Inflammatory macrophage (primary cell): ENCODE data around the gene CD59.
"Not testable (repeated sequence)": the region's sequence is repeated elsewhere in the genome, so short reads cannot be mapped to it uniquely, and the experiment has no call there.

Experiments used
- DNase-seq, 2 donors: peaks; one replicate each; pipeline ENCODE4 v3.0.0-alpha.2; 2020 to 2022

Gene CD59

GRCh38 chr11:33742249-33742851, 6.1 kb upstream of the CD59 start:
- DNase-seq, result peak in 1 of 2 donors; percentile 53

- no peak for DNase-seq
Observed at GRCh38 chr11:33741806-33742205, 5.6 kb upstream of the CD59 start.

- DNase-seq, result no peak
Observed at GRCh38 chr11:33737362-33737821, 1.2 kb upstream of the CD59 start.

- peak; percentile 33 to 38 for DNase-seq
Observed at GRCh38 chr11:33735271-33736147, 714 bp downstream of the CD59 start.

DNA sequence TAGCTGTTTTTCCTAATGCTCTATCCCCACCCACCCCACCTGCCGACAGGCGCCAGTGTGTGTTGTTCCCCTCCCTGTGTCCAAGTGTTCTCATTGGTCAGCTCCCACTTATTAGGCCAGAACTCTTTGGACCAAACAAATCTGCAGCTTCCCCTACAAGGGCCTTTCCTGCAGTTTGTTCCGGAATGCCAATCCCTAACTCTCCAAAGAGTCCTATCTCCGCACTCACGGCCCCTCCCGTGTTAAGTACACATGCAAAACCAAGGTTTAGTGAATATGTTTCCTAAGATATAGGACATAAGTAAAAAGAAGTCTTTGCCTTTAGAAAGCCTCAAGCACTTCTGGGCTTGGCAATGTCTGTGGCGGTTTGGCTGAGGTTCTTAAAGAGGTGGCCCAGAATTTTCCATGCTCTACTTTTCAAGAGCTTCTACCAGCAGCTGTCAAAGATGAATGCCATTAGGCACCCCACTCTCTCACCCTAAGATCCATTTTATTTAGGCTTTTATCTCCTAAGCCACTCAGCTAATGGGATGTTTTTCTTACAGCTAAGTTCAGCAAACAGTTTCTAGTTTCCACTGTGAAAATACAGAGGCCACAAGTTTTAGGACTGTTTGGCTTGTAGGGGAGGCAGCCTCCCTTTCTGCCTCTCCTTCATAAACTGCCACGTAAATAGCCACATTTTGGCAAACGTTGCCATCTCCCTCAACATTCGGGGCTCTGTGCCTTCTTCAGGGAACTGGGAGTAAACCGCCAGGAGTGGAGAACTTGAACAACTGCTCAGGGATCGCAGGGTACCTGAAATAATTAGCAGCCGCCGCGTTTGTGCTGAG, 1.6 kb downstream of the CD59 start:
- DNase-seq, result no peak

GRCh38 chr11:33733980-33734379, 2.2 kb downstream of the CD59 start:
- no peak for DNase-seq

DNA sequence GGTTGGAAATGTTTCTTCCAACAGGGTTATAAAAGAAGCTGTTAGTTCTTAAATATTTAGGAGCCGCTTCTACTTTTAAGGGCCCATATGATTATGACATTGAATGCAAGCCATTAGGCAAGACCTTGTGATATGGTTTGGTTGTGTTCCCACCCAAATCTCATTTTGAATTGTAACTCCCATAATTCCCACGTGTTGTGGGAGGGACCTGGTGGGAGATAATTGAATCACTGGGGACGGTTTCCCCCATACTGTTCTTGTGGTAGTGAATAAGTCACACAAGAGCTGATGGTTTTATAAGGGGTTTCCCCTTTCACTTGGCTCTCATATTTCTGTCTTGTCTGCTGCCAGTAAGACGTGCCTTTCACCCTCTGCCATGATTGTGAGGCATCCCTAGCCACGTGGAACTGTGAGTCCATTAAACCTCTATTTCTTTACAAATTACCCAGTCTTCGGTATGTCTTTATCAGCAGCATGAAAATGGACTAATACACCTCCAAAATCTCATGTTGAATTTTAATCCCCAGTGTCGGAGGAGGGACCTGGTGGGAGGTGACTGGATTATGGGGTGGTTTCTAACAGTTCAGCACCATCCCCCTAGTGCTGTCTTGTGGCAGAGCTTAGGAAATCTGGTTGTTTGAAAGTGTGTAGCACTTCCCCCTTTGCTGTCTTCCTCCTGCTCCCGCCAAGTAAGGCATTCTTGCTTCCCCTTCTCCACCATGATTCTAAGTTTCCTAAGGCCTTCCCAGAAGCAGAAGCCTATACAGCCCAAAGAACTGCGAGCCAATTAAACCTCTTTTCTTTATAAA, 4.3 kb downstream of the CD59 start:
- DNase-seq, result peak; percentile 87 to 89

DNA sequence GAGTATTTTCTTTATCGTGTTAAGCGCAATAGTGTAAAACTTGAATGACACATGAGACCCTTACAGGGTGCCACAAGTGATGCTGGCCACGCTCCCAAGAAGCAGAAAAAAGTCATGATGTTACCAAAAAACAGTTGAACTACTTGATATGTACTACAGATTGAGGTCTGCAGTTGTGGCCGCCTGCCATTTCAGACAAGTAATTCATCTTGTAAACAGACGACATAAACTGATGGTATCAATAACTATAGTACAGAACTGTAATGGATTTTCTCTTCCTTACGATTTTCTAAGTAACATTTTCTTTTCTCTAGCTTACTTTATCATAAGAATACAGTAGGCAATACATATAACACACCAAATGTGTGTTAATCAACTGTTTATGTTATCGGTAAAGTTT, 5.5 kb downstream of the CD59 start:
- no peak for DNase-seq

- DNase-seq, result not testable (repeated sequence)
Observed at GRCh38 chr11:33729072-33729664, 7.1 kb downstream of the CD59 start.

- DNase-seq, result peak in 1 of 2 donors; percentile 29
Observed at GRCh38 chr11:33727539-33727938, 8.7 kb downstream of the CD59 start.

GRCh38 chr11:33725496-33725895, 10.7 kb downstream of the CD59 start:
- DNase-seq, result no peak

GRCh38 chr11:33724644-33725035, 11.6 kb downstream of the CD59 start:
- DNase-seq, result peak; percentile 66 to 75

DNA sequence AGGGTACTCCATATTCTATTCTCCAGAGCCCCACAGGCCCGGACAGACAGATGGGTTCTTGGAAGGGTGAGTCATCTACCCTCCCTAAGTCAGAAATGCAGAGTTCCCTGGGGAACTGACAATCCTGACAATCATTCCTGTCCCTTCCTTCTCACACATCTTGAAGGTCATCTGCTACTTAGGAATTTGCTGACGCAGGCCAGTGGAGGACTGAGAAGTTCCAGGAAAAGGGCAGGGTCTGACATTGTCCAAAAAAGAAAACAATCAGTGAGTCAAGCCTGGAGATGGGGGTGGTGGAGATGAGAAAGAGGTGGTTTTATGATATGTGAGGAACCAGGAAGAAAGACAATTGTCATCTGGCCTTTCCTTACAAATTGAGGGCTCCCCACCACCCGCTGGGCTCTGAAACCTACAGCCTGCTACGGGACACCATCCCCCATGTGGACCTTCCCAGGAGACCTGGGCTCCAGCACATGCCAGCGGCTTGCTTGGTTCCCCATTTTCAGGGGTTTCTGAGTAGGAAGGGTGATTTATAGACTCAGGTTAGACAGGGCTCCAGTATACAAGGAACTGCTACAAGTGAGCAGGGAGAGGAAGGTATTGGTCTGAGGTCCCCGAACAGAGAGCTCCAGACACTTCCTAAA, 12.9 kb downstream of the CD59 start:
- DNase-seq, result peak; percentile 42 to 52

DNA sequence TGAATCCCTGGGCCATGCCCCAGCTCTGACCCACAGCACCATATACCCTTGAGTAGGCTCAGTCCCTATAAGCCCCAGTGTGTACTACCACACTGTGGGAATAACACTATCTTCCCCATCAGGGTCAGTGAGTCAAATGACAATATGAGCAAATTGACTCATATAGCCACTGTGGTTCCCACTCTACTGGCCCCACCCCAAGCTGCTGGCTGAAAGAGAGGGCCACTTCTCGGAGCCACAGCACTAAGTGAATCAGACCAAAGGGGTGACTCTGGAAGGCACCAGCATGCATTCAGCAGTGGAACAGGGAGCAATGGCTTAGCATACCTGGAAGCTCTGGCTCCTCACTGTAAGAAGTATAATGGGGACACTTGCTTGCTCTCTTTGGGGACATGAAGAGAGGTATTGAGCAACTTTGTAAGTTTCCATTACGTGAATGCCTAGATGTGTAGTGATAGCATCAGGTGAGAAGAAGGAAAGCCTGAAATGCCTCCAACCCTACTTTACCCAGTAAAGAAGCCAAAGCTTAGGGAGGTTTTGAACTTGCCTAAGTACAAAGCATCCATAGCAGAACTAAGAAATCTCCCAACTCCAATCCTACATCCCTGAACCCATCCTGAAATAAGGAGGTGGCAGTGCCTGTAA, 13.5 kb downstream of the CD59 start:
- DNase-seq, result peak; percentile 80 to 86

DNA sequence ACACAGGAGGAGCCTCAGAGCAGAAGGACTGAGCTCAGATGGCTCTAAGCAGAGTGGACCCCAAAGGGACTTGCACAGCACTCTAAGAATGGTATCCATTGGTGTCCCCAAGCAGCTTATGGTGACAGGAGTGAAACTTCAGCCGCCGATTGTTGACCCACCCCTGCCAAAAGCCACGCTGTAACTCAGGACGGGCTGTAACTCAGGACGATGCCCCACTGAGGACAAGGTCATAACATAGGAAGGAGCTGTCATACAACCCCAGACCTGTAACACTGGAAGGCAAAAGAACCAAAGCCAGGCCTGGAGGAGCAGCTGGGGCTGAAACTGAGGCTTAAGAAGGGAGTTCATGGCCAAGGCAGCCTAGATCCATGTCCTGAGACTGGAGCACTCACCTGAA, 14.2 kb downstream of the CD59 start:
- no peak for DNase-seq

DNA sequence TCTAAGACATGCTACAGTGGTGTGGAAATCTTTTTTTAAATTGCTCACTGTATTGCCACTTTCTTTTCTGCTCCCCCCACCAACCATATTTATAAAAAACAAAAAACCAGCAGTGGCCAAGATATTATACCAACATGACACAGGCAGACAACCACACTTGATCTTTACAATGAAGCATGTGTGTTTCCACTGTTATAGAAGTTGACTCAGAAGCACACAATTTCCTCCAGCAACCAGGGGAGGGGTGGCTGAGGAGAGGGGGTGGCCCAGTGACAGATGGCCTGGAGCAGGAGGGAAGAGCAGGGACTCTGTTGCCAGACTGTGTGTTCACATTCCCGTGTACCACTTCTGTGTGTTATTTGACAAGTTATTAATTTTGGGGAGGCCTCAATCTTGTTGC, 14.8 kb downstream of the CD59 start:
- DNase-seq, result peak; percentile 40 to 69

DNA sequence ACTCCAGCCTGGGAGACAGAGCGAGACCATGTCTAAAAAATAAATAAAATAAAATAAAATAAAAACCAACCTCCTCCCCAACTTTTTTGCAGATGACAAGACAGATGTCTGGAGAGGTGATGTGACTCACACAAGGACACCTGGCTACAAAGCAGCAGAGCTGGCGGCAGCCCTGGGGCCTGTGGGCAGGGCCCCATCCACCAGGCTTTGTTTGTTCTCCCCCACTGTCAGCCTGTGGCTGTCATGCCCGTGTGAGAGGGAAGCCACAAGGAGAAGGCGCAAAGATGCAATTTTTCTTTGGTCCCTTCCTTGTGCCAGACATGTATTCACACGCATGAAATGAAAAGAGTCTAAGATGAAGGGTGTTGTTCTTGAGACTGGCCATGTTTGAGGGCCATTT, 16.6 kb downstream of the CD59 start:
- DNase-seq, result no peak

GRCh38 chr11:33718440-33718839, 17.8 kb downstream of the CD59 start:
- DNase-seq, result no peak

GRCh38 chr11:33716243-33716642, 20.0 kb downstream of the CD59 start:
- peak; percentile 33 to 45 for DNase-seq

DNA sequence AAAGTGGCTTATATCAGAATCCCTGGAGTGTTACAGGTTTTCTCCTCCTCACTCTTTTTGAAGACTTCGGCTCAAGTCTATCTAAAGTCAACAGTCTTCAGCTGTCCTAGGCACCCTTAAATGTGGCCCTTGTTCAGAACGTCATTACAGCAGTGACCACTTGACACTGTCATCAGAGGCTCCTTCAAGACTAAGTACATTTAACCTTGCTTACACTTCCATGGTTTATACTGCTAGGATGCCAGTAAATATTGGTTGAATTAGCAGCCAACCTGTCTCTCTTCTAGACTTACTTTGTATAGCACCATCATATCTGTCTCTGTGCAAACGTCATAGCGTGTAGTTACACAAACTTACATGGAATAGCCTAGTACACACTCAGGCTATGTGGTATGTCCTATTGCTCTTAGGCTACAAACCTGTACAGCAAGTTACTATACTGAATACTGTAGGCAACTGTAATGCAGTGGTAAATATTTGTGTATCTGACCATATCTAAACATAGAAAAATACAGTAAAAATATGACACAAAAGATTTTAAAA, 22.3 kb downstream of the CD59 start:
- no peak for DNase-seq
